VCaP (cell line): ENCODE results near the gene N4BP2L2.
A peak's percentile ranks its signal among the peaks of the same experiment; 100 is the strongest.

Source experiments
- H3K27ac ChIP-seq: fragments of 450-650 bp; 2 replicates; pipeline ENCODE4 v1.5.1; 2017
- TF ChIP-seq, protein P1 (sequence below): fragments of 450-650 bp; conservative IDR thresholded peaks from 2 replicates; pipeline ENCODE4 v1.5.1; 2017; ENCODE audit warnings: mild to moderate bottlenecking, moderate library complexity

The N4BP2L2 gene

GRCh38 chr13:32468502-32469142, 70.0 kb downstream of the N4BP2L2 start:
- TF ChIP-seq, protein P1, sequence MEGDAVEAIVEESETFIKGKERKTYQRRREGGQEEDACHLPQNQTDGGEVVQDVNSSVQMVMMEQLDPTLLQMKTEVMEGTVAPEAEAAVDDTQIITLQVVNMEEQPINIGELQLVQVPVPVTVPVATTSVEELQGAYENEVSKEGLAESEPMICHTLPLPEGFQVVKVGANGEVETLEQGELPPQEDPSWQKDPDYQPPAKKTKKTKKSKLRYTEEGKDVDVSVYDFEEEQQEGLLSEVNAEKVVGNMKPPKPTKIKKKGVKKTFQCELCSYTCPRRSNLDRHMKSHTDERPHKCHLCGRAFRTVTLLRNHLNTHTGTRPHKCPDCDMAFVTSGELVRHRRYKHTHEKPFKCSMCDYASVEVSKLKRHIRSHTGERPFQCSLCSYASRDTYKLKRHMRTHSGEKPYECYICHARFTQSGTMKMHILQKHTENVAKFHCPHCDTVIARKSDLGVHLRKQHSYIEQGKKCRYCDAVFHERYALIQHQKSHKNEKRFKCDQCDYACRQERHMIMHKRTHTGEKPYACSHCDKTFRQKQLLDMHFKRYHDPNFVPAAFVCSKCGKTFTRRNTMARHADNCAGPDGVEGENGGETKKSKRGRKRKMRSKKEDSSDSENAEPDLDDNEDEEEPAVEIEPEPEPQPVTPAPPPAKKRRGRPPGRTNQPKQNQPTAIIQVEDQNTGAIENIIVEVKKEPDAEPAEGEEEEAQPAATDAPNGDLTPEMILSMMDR = no peak
- peak overlapping the region; percentile 29 for H3K27ac ChIP-seq

DNA sequence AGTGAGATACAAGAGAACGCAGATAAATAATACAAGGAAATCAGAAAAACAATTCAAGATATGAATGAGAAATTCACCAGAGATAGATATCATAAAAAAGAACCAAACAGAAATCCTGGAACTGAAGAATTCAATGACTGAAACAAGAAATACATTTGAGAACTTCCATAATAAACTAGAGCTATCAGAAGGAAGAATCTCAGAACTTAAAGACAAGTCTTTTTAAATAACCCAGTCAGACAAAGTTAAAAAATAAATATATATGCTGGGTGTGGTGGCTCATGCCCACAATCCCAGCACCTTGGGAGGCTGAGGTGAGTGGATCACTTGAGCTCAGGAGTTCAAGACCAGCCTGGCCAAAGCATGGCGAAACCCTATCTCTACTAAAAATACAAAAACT, 82.0 kb downstream of the N4BP2L2 start:
- TF ChIP-seq, protein P1 = no peak
- no peak overlapping the region for H3K27ac ChIP-seq

DNA sequence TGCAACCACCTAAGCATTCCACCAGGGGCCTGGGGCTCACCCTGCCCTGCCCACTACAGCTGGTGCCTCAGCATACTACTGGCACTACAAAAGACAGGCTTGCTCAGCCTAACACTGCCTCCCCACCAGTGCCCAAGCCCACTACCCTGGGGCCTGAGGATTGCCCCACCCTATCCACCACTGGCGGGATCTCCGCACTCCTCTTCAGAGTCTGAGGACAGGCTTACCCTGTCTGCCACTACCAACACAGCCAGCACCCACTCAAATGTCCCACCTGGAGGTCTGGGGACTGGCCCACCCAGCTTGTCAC, 83.0 kb downstream of the N4BP2L2 start:
- TF ChIP-seq, protein P1 = no peak
- no peak overlapping the region for H3K27ac ChIP-seq

DNA sequence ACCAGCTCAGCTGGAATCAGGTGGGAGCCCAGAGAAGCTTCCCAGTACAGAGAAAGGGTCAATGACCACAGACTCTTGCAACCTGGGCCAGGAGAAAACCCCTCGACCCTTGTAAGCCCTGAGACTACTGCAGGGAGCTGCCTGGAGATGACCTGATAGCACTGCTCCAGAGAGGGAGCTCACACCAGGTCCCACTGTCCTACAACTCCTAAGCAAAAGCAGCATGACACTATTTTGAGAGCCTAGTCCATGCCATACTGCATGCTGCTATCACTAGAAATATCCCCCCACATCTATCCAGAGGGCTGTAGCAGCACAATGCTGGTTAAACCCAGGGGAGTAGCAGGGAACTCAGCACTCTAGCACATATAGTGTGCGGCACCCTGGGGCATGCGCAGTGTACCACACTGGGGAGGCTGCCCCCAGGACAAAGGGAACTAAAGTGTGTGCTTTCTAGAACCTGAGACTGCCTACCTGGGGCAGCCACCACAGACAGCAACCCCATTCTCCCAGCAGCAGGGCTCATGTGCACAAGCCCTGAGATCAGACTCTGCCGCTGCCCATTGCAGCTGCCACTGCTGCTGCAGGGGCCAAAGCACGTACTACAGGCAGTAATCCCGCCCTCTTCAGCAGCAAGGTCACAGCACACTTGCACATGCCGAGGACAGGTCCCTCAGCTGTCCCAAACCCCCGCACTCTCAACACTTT, 83.6 kb downstream of the N4BP2L2 start:
- TF ChIP-seq, protein P1 = no peak
- H3K27ac ChIP-seq = no peak overlapping the region

DNA sequence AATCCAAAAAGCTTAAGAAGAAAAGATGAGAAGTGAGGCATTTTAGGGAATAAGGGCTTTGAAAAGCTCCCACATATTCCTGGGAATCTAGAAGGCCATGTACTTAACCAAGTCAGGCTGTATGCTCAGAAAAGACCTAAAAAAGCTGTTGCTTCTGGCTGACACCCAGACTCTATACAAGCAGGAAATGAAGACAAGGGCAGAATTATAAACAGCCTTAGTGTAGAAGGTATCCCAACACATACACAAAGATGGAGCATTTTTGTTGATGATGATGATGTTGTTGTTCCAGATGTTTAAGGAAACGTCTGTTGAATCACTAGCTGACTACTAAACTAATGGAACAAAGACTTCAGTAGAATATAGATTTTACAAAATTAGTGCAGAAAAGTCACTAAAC, 84.6 kb downstream of the N4BP2L2 start:
- no peak overlapping the region for H3K27ac ChIP-seq
- TF ChIP-seq, protein P1 = no peak

DNA sequence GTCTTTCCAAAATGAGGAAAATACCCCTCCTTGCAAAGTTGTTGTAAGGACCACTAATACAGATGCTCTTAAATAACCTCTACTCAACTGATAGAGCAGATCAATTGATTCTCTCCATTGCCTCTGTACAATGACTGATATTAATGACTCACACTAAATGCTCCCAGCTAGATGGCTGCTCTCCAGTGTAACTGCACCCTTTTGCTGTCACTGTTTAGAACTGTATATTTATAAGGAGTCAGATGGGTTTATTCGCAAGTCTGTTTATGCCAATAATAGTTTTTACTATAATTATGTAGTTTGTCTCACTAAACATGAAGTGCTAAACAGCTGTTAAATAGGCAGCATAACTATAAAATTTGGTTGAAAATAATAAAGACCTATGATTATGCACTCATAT, 89.6 kb downstream of the N4BP2L2 start:
- TF ChIP-seq, protein P1 = no peak
- no peak overlapping the region for H3K27ac ChIP-seq

GRCh38 chr13:32447894-32448623, 90.5 kb downstream of the N4BP2L2 start:
- H3K27ac ChIP-seq = no peak overlapping the region
- TF ChIP-seq, protein P1 = no peak
